ENCODE data around the gene FRMPD4.

The FRMPD4 gene

GRCh38 chrX:12563121-12563520 is 424.8 kb downstream of the FRMPD4 start:
- DNase-seq = no peak

GRCh38 chrX:12564221-12564620 is 425.9 kb downstream of the FRMPD4 start:
- no peak for DNase-seq

GRCh38 chrX:12567857-12568256 is 429.6 kb downstream of the FRMPD4 start:
- DNase-seq = no peak

- no peak for DNase-seq
These were observed 432.7 kb downstream of the FRMPD4 start for GRCh38 chrX:12570859-12571501.

- DNase-seq = no peak
These were observed 441.0 kb downstream of the FRMPD4 start for GRCh38 chrX:12579311-12579710.

- DNase-seq = no peak
These were observed 442.3 kb downstream of the FRMPD4 start for GRCh38 chrX:12580548-12580947.

GRCh38 chrX:12581546-12581945 is 443.3 kb downstream of the FRMPD4 start:
- no peak for DNase-seq

GRCh38 chrX:12582649-12583048 is 444.4 kb downstream of the FRMPD4 start:
- no peak for DNase-seq

GRCh38 chrX:12583543-12583942 is 445.3 kb downstream of the FRMPD4 start:
- DNase-seq = no peak

- no peak for DNase-seq
These were observed 457.4 kb downstream of the FRMPD4 start for GRCh38 chrX:12595720-12596119.

GRCh38 chrX:12610079-12610478 is 471.8 kb downstream of the FRMPD4 start:
- no peak for DNase-seq

GRCh38 chrX:12611471-12611870 is 473.2 kb downstream of the FRMPD4 start:
- DNase-seq = no peak

- DNase-seq = no peak
These were observed 476.0 kb downstream of the FRMPD4 start for GRCh38 chrX:12614266-12614665.

GRCh38 chrX:12615061-12615460 is 476.8 kb downstream of the FRMPD4 start:
- no peak for DNase-seq

GRCh38 chrX:12617241-12617640 is 479.0 kb downstream of the FRMPD4 start:
- DNase-seq = no peak

- DNase-seq = no peak
These were observed 509.0 kb downstream of the FRMPD4 start for GRCh38 chrX:12647230-12647629.

- DNase-seq = no peak
These were observed 510.7 kb downstream of the FRMPD4 start for GRCh38 chrX:12648995-12649394.

- no peak for DNase-seq
These were observed 519.2 kb downstream of the FRMPD4 start for GRCh38 chrX:12657433-12657832.

- no peak for DNase-seq
These were observed 519.6 kb downstream of the FRMPD4 start for GRCh38 chrX:12657881-12658280.

- DNase-seq = no peak
These were observed 523.2 kb downstream of the FRMPD4 start for GRCh38 chrX:12661464-12661863.

- DNase-seq = no peak
These were observed 534.3 kb downstream of the FRMPD4 start for GRCh38 chrX:12672367-12673106.

- DNase-seq = no peak
These were observed 535.2 kb downstream of the FRMPD4 start for GRCh38 chrX:12673487-12673886.

- no peak for DNase-seq
These were observed 541.2 kb downstream of the FRMPD4 start for GRCh38 chrX:12679522-12679921.

GRCh38 chrX:12681047-12681446 is 542.8 kb downstream of the FRMPD4 start:
- no peak for DNase-seq

- no peak for DNase-seq
These were observed 547.3 kb downstream of the FRMPD4 start for GRCh38 chrX:12685541-12685940.

Data from stimulated activated CD4-positive, alpha-beta T cell treated with anti-CD3 and anti-CD28 coated beads, Interleukin-2, amount 100 ng/mL, for 24 hours (primary cell).